ENCODE data around the gene PDCL3. TPM values are rescaled to one million over a fixed set of nuclear protein-coding genes. Genes with fewer than 3 reads are reported as not detected.

Gene PDCL3
- total RNA-seq, 1 donor from 2014 or later: 35.3 TPM

GRCh38 chr2:100610381-100610831 lies 47.6 kb downstream of the PDCL3 start:
- intact Hi-C loops (cut with micrococcal nuclease): loop anchor here (1.0 kb wide), 5 partner anchors 20 to 375 kb away; partner anchors contain the start of gene PDCL3

- intact Hi-C loops (cut with micrococcal nuclease): no loop called here
Measured at GRCh38 chr2:100611079-100612029, 48.6 kb downstream of the PDCL3 start.

GRCh38 chr2:100612388-100613000 lies 49.7 kb downstream of the PDCL3 start:
- intact Hi-C loops (cut with micrococcal nuclease): no loop called here

- intact Hi-C loops (cut with micrococcal nuclease): no loop called here
Measured at GRCh38 chr2:100613719-100614118, 50.9 kb downstream of the PDCL3 start.

GRCh38 chr2:100614455-100615000 lies 51.7 kb downstream of the PDCL3 start:
- intact Hi-C loops (cut with micrococcal nuclease): no loop called here

GRCh38 chr2:100615471-100615870 lies 52.7 kb downstream of the PDCL3 start:
- intact Hi-C loops (cut with micrococcal nuclease): no loop called here

- intact Hi-C loops (cut with micrococcal nuclease): no loop called here
Measured at GRCh38 chr2:100615886-100616285, 53.1 kb downstream of the PDCL3 start.

GRCh38 chr2:100616841-100617390 lies 54.1 kb downstream of the PDCL3 start:
- intact Hi-C loops (cut with micrococcal nuclease): no loop called here

- intact Hi-C loops (cut with micrococcal nuclease): no loop called here
Measured at GRCh38 chr2:100619951-100620350, 57.2 kb downstream of the PDCL3 start.

GRCh38 chr2:100620481-100620880 lies 57.7 kb downstream of the PDCL3 start:
- intact Hi-C loops (cut with micrococcal nuclease): no loop called here

GRCh38 chr2:100621371-100621951 lies 58.7 kb downstream of the PDCL3 start:
- intact Hi-C loops (cut with micrococcal nuclease): no loop called here

- intact Hi-C loops (cut with micrococcal nuclease): no loop called here
Measured at GRCh38 chr2:100623033-100623715, 60.4 kb downstream of the PDCL3 start.

GRCh38 chr2:100623930-100624329 lies 61.1 kb downstream of the PDCL3 start:
- intact Hi-C loops (cut with micrococcal nuclease): no loop called here

- intact Hi-C loops (cut with micrococcal nuclease): no loop called here
Measured at GRCh38 chr2:100624536-100624935, 61.7 kb downstream of the PDCL3 start.

GRCh38 chr2:100625717-100626116 lies 62.9 kb downstream of the PDCL3 start:
- intact Hi-C loops (cut with micrococcal nuclease): no loop called here

Other genes with a start within 250 kb of the PDCL3 start
- gene LONRF2, start 240.5 kb upstream of the PDCL3 start, total RNA-seq: 0.54 and 0.56 TPM in 2 replicates
- gene CHST10, start 145.3 kb upstream of the PDCL3 start, total RNA-seq: 4.2 TPM in 2 replicates
- gene NMS, start 92.5 kb upstream of the PDCL3 start, total RNA-seq: not detected in 2 replicates